HFFc6 (cell line): ENCODE measurements around the gene TRIM7. TPM values are rescaled to one million over a fixed set of nuclear protein-coding genes. Genes with fewer than 3 reads are reported as not detected.
"Not testable (repeated sequence)": the region's sequence is repeated elsewhere in the genome, so short reads cannot be mapped to it uniquely, and the experiment has no call there.

Experiments used
- DNase-seq: peaks from one replicate; pipeline ENCODE4 v3.0.0-alpha.2; 2018
- H3K27ac Mint-ChIP-seq: 2 replicates; pipeline ENCODE4 v1.8.0; 2020; ENCODE audit warnings: mild to moderate bottlenecking, mixed read lengths
- H3K27me3 Mint-ChIP-seq: 2 replicates; pipeline ENCODE4 v1.8.0; 2021; ENCODE audit warnings: mild to moderate bottlenecking, moderate library complexity, mixed read lengths; ENCODE audit not compliant: insufficient read depth
- H3K36me3 Mint-ChIP-seq: 2 replicates; pipeline ENCODE4 v1.8.0; 2021; ENCODE audit warnings: low read depth, mixed read lengths
- H3K4me1 Mint-ChIP-seq: 2 replicates; pipeline ENCODE4 v1.8.0; 2020; ENCODE audit warnings: low read depth, mixed read lengths
- H3K4me3 Mint-ChIP-seq: 2 replicates; pipeline ENCODE4 v1.8.0; 2020; ENCODE audit warnings: mild to moderate bottlenecking, moderate library complexity, mixed read lengths
- H3K9me3 Mint-ChIP-seq: 2 replicates; pipeline ENCODE4 v1.8.0; 2020; ENCODE audit warnings: mild to moderate bottlenecking, mixed read lengths
- CTCF ChIP-seq: fragments of 200-600 bp; sonication (generic); IDR thresholded peaks from 2 replicates; pipeline ENCODE4 v1.5.0; 2021; ENCODE audit warnings: antibody characterized with exemption, mild to moderate bottlenecking
- total RNA-seq, 6 experiments: library from RNA; stranded (reverse); fragmentation: NEBNext Ultra II Directional; extraction: Animal tissue kit (Norgen Biotek cat#: 25700); gene quantifications; 2 replicates in 1 of 6; 3 replicates in 5 of 6; pipeline ENCODE4 v1.2.3, GENCODE V29; 2021

TRIM7 gene
- total RNA-seq, 6 experiments from 2014 or later: 2.8 to 7.5 (median 5.3) TPM

GRCh38 chr5:181219262-181220177, 14.5 kb upstream of the TRIM7 start:
- peaks cover 40% of the 10 kb centered on the region for H3K4me1 Mint-ChIP-seq
- H3K4me3 Mint-ChIP-seq: no peak overlapping the region
- no peak for TF ChIP-seq CTCF
- DNase-seq: no peak
- H3K27me3 Mint-ChIP-seq: peaks cover 22% of the 10 kb centered on the region
- H3K36me3 Mint-ChIP-seq: no peaks in the 10 kb centered on the region; the same call in 1 of the 2 replicates
- no peak overlapping the region for H3K27ac Mint-ChIP-seq
- no peaks in the 10 kb centered on the region; the same call in 1 of the 2 replicates for H3K9me3 Mint-ChIP-seq

GRCh38 chr5:181218795-181219124, 13.8 kb upstream of the TRIM7 start:
- peaks cover 22% of the 10 kb centered on the region for H3K27me3 Mint-ChIP-seq
- H3K4me3 Mint-ChIP-seq: peak overlapping the region; percentile 86
- H3K27ac Mint-ChIP-seq: peak overlapping the region; percentile 83; the same call in 1 of the 2 replicates
- TF ChIP-seq CTCF: no peak
- no peaks in the 10 kb centered on the region for H3K36me3 Mint-ChIP-seq
- no peaks in the 10 kb centered on the region; the same call in 1 of the 2 replicates for H3K9me3 Mint-ChIP-seq
- peaks cover 32% of the 10 kb centered on the region for H3K4me1 Mint-ChIP-seq
- no peak for DNase-seq

GRCh38 chr5:181217803-181218062, 12.7 kb upstream of the TRIM7 start:
- peak overlapping the region; percentile 83 for H3K27ac Mint-ChIP-seq
- H3K9me3 Mint-ChIP-seq: no peaks in the 10 kb centered on the region; the same call in 1 of the 2 replicates
- peak overlapping the region; percentile 86 for H3K4me3 Mint-ChIP-seq
- DNase-seq: no peak
- peaks cover 28% of the 10 kb centered on the region for H3K27me3 Mint-ChIP-seq
- no peaks in the 10 kb centered on the region for H3K36me3 Mint-ChIP-seq
- peaks cover 27% of the 10 kb centered on the region for H3K4me1 Mint-ChIP-seq
- no peak; the same call in 1 of the 2 replicates for TF ChIP-seq CTCF

GRCh38 chr5:181217111-181217802, 12.3 kb upstream of the TRIM7 start:
- Mint-ChIP-seq H3K36me3 (no peaks in the 10 kb centered on the region), H3K4me3 (peak overlapping the region; percentile 86), H3K4me1 (peaks cover 24% of the 10 kb centered on the region), H3K27me3 (peaks cover 24% of the 10 kb centered on the region), H3K27ac (peak overlapping the region; percentile 83), H3K9me3 (no peaks in the 10 kb centered on the region; the same call in 1 of the 2 replicates)
- DNase-seq: peak; percentile 63
- TF ChIP-seq CTCF: no peak

GRCh38 chr5:181215997-181216989, 11.3 kb upstream of the TRIM7 start:
- Mint-ChIP-seq H3K27me3 (peaks cover 19% of the 10 kb centered on the region), H3K4me1 (peaks cover 20% of the 10 kb centered on the region), H3K36me3 (no peaks in the 10 kb centered on the region), H3K9me3 (no peaks in the 10 kb centered on the region), H3K4me3 (peak overlapping the region; percentile 86), H3K27ac (peak overlapping the region; percentile 68)
- TF ChIP-seq CTCF: no peak
- no peak for DNase-seq

GRCh38 chr5:181214249-181214648, 9.3 kb upstream of the TRIM7 start:
- Mint-ChIP-seq H3K4me1 (peaks cover 16% of the 10 kb centered on the region), H3K27me3 (peaks cover 19% of the 10 kb centered on the region)
- not testable (repeated sequence) for H3K36me3 Mint-ChIP-seq, DNase-seq, H3K4me3 Mint-ChIP-seq, H3K9me3 Mint-ChIP-seq, H3K27ac Mint-ChIP-seq
